ENCODE measurements around the gene BLVRB.

DNA sequence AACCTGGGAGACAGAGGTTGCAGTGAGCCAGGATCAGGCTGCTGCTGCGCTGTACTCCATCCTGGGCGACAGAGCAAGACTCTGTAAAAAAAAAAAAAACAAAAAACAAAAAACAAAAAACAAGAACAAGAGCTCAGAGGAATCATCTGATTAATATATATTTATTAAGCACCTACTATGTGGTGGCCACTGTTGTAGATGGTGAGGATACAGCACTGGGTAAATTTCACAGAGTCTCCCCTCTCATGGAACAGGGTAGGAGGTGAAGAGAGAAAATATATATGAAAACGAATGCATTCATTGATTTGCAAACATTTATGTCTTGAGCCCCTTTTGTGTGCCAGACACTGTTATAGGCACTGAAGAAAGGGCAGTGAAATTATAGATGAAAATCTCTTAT is 33.8 kb downstream of the BLVRB start:
- TF ChIP-seq, protein P1, sequence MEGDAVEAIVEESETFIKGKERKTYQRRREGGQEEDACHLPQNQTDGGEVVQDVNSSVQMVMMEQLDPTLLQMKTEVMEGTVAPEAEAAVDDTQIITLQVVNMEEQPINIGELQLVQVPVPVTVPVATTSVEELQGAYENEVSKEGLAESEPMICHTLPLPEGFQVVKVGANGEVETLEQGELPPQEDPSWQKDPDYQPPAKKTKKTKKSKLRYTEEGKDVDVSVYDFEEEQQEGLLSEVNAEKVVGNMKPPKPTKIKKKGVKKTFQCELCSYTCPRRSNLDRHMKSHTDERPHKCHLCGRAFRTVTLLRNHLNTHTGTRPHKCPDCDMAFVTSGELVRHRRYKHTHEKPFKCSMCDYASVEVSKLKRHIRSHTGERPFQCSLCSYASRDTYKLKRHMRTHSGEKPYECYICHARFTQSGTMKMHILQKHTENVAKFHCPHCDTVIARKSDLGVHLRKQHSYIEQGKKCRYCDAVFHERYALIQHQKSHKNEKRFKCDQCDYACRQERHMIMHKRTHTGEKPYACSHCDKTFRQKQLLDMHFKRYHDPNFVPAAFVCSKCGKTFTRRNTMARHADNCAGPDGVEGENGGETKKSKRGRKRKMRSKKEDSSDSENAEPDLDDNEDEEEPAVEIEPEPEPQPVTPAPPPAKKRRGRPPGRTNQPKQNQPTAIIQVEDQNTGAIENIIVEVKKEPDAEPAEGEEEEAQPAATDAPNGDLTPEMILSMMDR (conservative IDR thresholded peaks at IDR 0.05): no peak
- TF ChIP-seq EZH2 (IDR thresholded peaks at IDR 0.05; ENCODE audit: low read depth): no peak

Measured in PC-9 (cell line).